Calu3 (cell line): Measurements from ENCODE around the gene UPK3A. TPM values are rescaled to one million over a fixed set of nuclear protein-coding genes. Genes with fewer than 3 reads are reported as not detected.
A peak's percentile ranks its signal among the peaks of the same experiment; 100 is the strongest.

Source experiments
- BruUV-seq: library from RNA; stranded (reverse); fragments of 400-500 nt; replicated peaks from 2 replicates; lab custom pipeline; 2021; lab: Mats Ljungman, UMichigan
- CTCF ChIA-PET: fragments of 300-600 bp; sonication (Branson Sonifier 250); formaldehyde crosslinking; loops from one replicate; lab custom pipeline; 2022; ENCODE audit warnings: antibody characterized with exemption; lab: Charles Lee
- DNase-seq: peaks from one replicate; pipeline ENCODE4 v3.0.0; 2022
- H3K27ac Mint-ChIP-seq: one replicate; pipeline ENCODE4 v1.8.0; 2022; ENCODE audit warnings: mixed read lengths; ENCODE audit not compliant: unreplicated experiment
- H3K27me3 Mint-ChIP-seq: one replicate; pipeline ENCODE4 v1.8.0; 2022; ENCODE audit warnings: mixed read lengths; ENCODE audit not compliant: unreplicated experiment
- H3K36me3 Mint-ChIP-seq: one replicate; pipeline ENCODE4 v1.8.0; 2022; ENCODE audit warnings: mild to moderate bottlenecking, moderate library complexity, mixed read lengths; ENCODE audit not compliant: insufficient read depth, unreplicated experiment
- H3K4me1 Mint-ChIP-seq: one replicate; pipeline ENCODE4 v1.8.0; 2022; ENCODE audit warnings: mild to moderate bottlenecking, low read depth, mixed read lengths; ENCODE audit not compliant: unreplicated experiment
- H3K4me3 Mint-ChIP-seq: one replicate; pipeline ENCODE4 v1.8.0; 2022; ENCODE audit warnings: mild to moderate bottlenecking, low read depth, moderate library complexity, mixed read lengths; ENCODE audit not compliant: unreplicated experiment
- H3K9me3 Mint-ChIP-seq: one replicate; pipeline ENCODE4 v1.8.0; 2022; ENCODE audit warnings: low read depth, mixed read lengths; ENCODE audit not compliant: unreplicated experiment
- intact Hi-C: fragments of 100-400 bp; cut with micrococcal nuclease; formaldehyde crosslinking; loops from one replicate; pipeline ENCODE4 v1.10.0; 2022; ENCODE audit not compliant: unreplicated experiment
- total RNA-seq: library from RNA; stranded (reverse); gene quantifications from 2 replicates; pipeline ENCODE4 v1.2.3, GENCODE V29; 2022
- TF ChIP-seq, protein P1 (sequence below): fragments of 200-600 bp; IDR thresholded peaks from one replicate; pipeline ENCODE4 v1.8.0; 2022; ENCODE audit warnings: antibody characterized with exemption; ENCODE audit not compliant: unreplicated experiment

The UPK3A gene
- total RNA-seq, 1 experiment from 2014 or later = not detected

DNA sequence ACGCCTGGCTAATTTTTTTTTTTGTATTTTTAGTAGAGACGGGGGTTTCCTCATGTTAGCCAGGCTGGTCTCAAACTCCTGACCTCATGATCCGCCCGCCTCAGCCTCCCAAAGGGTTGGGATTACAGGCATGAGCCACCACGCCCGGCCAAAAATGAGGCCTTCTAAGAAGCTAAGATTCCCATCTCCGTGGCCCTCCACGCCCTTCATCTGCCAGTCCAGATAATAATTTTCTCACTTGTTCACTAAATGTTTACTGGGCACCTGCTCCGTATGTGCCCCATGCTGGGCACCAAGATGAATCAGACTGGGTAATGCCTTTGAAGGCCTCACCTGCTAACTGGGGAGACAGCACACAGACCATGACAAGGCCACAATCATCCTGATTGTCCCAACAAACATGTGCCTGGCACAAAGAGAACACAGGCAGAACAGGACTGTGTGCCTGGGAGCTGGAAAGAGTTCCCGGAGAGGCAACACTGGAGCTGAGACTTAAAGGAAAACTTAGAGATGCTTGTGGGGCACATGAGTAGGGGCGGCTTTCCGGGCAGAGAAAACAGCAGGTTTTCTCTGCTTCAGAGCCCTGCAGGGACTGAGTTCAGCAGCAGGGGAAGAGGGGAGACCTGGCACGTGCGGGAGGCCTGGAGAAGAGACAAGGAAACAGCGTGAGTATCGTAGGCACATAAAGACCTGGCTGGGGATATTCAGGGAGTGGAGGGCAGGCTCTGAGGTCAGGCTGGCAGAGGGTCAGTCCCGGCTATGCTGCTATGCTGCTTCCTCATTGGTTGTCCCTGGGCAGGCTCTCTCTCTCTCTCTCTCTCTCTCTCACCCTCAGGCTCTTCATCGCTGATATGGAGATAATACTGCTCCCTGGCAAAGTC is 46.4 kb upstream of the UPK3A start:
- CTCF ChIA-PET = no interaction called here
- H3K4me1 Mint-ChIP-seq = peaks cover 35% of the 10 kb centered on the region
- BruUV-seq = no TSS peak
- H3K9me3 Mint-ChIP-seq = no peaks in the 10 kb centered on the region
- no peaks in the 10 kb centered on the region for H3K27me3 Mint-ChIP-seq
- H3K4me3 Mint-ChIP-seq = no peak overlapping the region
- intact Hi-C loops = no loop called here
- no peak overlapping the region for H3K27ac Mint-ChIP-seq
- peaks cover 34% of the 10 kb centered on the region for H3K36me3 Mint-ChIP-seq
- TF ChIP-seq, protein P1, sequence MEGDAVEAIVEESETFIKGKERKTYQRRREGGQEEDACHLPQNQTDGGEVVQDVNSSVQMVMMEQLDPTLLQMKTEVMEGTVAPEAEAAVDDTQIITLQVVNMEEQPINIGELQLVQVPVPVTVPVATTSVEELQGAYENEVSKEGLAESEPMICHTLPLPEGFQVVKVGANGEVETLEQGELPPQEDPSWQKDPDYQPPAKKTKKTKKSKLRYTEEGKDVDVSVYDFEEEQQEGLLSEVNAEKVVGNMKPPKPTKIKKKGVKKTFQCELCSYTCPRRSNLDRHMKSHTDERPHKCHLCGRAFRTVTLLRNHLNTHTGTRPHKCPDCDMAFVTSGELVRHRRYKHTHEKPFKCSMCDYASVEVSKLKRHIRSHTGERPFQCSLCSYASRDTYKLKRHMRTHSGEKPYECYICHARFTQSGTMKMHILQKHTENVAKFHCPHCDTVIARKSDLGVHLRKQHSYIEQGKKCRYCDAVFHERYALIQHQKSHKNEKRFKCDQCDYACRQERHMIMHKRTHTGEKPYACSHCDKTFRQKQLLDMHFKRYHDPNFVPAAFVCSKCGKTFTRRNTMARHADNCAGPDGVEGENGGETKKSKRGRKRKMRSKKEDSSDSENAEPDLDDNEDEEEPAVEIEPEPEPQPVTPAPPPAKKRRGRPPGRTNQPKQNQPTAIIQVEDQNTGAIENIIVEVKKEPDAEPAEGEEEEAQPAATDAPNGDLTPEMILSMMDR = no peak
- no peak for DNase-seq

DNA sequence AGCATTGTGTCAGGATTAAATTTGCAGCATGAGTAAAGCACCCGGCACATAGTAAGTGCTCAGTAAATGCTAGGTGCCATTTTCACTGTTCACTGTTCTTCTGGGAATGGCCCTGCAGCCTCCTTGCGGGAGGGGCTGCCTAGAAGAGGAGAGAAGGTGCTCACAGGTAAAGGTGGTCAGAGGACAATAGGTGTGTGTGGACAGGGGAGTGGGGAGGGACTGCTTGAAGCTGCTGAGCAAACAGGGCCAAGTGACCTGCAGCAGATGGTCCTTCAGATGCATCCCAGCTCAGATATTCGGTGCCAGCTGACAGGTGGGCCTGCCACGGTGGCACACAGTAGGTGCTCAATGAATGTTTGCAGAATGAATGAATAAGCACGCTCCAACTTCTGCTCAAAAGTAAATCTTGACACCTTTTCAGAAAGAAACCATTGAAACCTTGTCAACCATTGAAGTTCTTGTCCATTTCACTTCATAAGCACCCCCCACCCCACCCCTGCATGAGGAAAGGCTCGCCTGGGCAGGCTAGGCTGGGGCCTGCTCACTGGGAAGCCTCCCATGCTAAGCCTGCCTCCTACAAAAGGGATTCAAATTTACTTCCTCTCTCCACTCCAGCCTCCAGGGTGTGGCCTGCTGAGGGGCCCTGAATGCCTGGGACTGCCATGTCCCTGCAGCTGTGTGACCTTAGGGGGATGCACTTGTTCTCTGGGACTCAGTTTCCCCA is 45.6 kb upstream of the UPK3A start:
- H3K4me3 Mint-ChIP-seq = peak overlapping the region; percentile 80
- CTCF ChIA-PET = no interaction called here
- no peaks in the 10 kb centered on the region for H3K27me3 Mint-ChIP-seq
- no peak for DNase-seq
- no peak overlapping the region for H3K27ac Mint-ChIP-seq
- intact Hi-C loops = no loop called here
- peaks cover 34% of the 10 kb centered on the region for H3K36me3 Mint-ChIP-seq
- BruUV-seq = TSS peak; percentile 50
- H3K4me1 Mint-ChIP-seq = peaks cover 37% of the 10 kb centered on the region
- TF ChIP-seq, protein P1 = no peak
- no peaks in the 10 kb centered on the region for H3K9me3 Mint-ChIP-seq

DNA sequence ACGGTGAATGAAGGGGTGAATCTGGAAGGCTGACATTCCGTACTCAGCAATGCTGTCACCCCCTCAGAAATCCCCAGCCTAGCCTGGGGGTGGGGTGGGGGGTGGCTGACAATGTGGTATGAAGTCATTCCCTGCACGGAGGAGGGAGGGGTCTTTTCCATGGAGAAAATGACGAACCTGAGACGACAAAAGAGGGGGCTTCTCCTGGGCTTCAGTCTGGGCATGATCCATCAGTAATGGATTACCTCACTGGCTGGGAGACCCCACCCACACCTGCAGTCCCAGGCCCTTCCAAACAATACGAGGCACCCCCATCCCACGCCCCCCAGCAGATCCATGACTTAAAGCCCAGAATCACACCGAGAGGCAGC is 45.1 kb upstream of the UPK3A start:
- Mint-ChIP-seq H3K4me1 (peaks cover 39% of the 10 kb centered on the region), H3K9me3 (no peaks in the 10 kb centered on the region), H3K27ac (peak overlapping the region; percentile 49), H3K27me3 (no peaks in the 10 kb centered on the region), H3K4me3 (peak overlapping the region; percentile 80), H3K36me3 (peaks cover 34% of the 10 kb centered on the region)
- CTCF ChIA-PET = no interaction called here
- no peak for DNase-seq
- intact Hi-C loops = no loop called here
- TF ChIP-seq, protein P1 = no peak
- BruUV-seq = no TSS peak

DNA sequence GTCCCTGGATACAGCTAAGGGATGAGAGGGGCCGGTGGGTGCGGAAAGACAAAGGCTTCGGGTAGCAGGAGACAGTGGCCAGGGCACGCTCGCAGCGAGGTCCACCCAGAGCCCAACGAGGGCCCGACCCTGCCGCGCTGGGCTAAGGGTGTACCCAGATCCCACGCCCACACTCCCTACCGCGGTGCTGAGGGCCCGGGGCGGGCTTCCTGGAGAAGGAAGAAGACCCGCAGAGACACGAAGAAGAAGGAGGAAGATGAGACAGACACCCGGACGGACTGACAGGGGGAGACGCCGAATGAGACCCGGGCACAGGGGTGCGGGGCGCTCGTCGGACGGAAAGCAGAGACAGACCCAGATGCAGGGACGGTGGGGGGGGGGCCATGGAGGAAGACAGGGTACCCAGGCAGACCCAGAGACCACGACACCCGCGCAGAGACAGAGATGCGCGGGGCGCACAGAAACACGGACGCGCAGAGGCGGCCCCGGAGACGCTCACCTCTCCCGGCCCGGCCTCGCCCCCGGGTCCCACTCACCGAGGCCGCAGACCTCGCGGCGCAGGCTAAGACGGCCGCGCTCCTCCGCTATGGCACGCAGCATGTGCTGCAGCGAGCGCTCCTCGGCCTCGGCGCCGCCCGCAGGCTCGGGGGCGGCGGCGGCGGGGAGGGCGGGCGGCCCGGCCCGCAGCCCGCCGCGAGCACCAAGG is 44.5 kb upstream of the UPK3A start:
- peak overlapping the region; percentile 80 for H3K4me3 Mint-ChIP-seq
- H3K4me1 Mint-ChIP-seq = peaks cover 45% of the 10 kb centered on the region
- H3K27ac Mint-ChIP-seq = peak overlapping the region; percentile 49
- BruUV-seq = no TSS peak
- no peaks in the 10 kb centered on the region for H3K9me3 Mint-ChIP-seq
- no peaks in the 10 kb centered on the region for H3K27me3 Mint-ChIP-seq
- no peak for DNase-seq
- CTCF ChIA-PET = no interaction called here
- TF ChIP-seq, protein P1 = no peak
- intact Hi-C loops = no loop called here
- peaks cover 34% of the 10 kb centered on the region for H3K36me3 Mint-ChIP-seq
